IPS-20b (cell line): ENCODE results near the gene SAYSD1.

Experiments
- H3K27ac ChIP-seq: one replicate; pipeline ENCODE4 v1.5.1; 2013; ENCODE audit warnings: low read length
- H3K27me3 ChIP-seq: 2 replicates; pipeline ENCODE4 v1.6.1; 2013; ENCODE audit warnings: mild to moderate bottlenecking, low read length, inconsistent platforms; ENCODE audit not compliant: insufficient read depth
- H3K36me3 ChIP-seq: 2 replicates; pipeline ENCODE4 v1.6.1; 2013; ENCODE audit warnings: low read depth, mild to moderate bottlenecking, inconsistent platforms, low read length, moderate library complexity; ENCODE audit not compliant: insufficient read depth
- H3K4me1 ChIP-seq: 2 replicates; pipeline ENCODE4 v1.6.1; 2013; ENCODE audit warnings: mild to moderate bottlenecking, control low read depth, inconsistent platforms, low read length, moderate library complexity; ENCODE audit not compliant: insufficient read depth
- H3K4me3 ChIP-seq: 2 replicates; pipeline ENCODE4 v1.5.1; 2013; ENCODE audit warnings: mild to moderate bottlenecking, low read length, inconsistent platforms
- H3K9ac ChIP-seq: 2 replicates; pipeline ENCODE4 v1.6.1; 2013; ENCODE audit warnings: low read depth, mild to moderate bottlenecking, inconsistent platforms, low read length, moderate library complexity
- H3K9me3 ChIP-seq: 2 replicates; pipeline ENCODE4 v1.6.1; 2013; ENCODE audit warnings: mild to moderate bottlenecking, low read depth, low read length, inconsistent platforms; ENCODE audit not compliant: insufficient read depth

The SAYSD1 gene

GRCh38 chr6:39086711-39087110 lies 28.3 kb downstream of the SAYSD1 start:
- Histone ChIP-seq H3K9ac (no peak overlapping the region), H3K27ac (no peak overlapping the region), H3K4me1 (peaks cover 23% of the 10 kb centered on the region; the same call in 1 of the 2 replicates), H3K9me3 (no peaks in the 10 kb centered on the region), H3K36me3 (no peaks in the 10 kb centered on the region), H3K4me3 (no peak overlapping the region), H3K27me3 (no peaks in the 10 kb centered on the region)

DNA sequence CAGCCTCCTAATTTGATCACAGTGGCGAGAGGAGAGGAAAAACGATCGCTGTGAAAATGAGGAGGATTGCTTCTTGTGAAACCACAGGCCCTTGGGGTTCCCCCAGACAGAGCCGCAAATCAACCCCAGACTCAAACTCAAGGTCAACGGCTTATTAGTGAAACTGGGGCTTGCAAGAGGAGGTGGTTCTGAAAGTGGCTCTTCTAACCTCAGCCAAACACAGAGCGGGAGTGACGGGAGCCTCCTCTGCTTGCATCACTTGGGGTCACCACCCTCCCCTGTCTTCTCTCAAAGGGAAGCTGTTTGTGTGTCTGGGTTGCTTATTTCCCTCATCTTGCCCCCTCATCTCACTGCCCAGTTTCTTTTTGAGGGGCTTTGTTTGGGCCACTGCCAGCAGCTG lies 28.7 kb downstream of the SAYSD1 start:
- H3K9me3 ChIP-seq = no peaks in the 10 kb centered on the region
- H3K4me3 ChIP-seq = no peak overlapping the region
- no peak overlapping the region for H3K9ac ChIP-seq
- no peaks in the 10 kb centered on the region for H3K36me3 ChIP-seq
- no peaks in the 10 kb centered on the region for H3K27me3 ChIP-seq
- H3K27ac ChIP-seq = no peak overlapping the region
- peaks cover 18% of the 10 kb centered on the region; the same call in 1 of the 2 replicates for H3K4me1 ChIP-seq

DNA sequence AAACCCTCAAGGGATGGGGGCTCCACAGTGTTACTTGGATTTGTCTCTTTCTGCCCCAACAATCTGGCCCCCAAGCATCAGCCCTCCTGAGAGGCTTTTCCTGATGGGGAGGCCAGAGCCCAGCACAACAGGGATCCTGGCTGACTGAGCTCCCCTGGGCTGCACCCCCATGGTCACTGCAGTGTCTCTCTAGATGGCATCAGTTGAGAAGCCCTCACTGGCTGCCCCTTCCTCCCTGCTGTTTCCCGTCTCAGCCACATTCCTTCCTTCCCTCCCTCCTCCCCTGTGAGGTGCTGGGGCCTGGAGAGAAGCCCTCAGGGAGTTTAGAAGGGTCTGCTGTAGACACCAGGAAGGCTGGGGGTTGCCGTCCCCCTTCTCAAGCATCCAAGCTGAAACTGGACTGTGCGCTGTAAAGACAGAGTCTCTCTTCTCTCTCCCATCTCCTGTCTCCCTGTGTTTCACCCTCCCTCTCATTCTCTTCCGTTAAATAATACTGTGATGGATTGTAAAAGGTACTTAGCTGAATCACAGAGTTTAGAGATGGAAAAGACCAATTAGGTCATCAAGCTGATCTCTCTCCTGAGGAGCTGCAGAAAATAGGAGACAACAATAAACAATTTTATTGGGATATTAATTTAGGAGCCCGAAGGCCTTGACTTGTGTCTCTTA lies 29.7 kb downstream of the SAYSD1 start:
- Histone ChIP-seq H3K4me3 (no peak overlapping the region), H3K9ac (no peak overlapping the region), H3K27me3 (no peaks in the 10 kb centered on the region), H3K27ac (no peak overlapping the region), H3K9me3 (no peaks in the 10 kb centered on the region), H3K4me1 (peaks cover 18% of the 10 kb centered on the region; the same call in 1 of the 2 replicates), H3K36me3 (no peaks in the 10 kb centered on the region)

DNA sequence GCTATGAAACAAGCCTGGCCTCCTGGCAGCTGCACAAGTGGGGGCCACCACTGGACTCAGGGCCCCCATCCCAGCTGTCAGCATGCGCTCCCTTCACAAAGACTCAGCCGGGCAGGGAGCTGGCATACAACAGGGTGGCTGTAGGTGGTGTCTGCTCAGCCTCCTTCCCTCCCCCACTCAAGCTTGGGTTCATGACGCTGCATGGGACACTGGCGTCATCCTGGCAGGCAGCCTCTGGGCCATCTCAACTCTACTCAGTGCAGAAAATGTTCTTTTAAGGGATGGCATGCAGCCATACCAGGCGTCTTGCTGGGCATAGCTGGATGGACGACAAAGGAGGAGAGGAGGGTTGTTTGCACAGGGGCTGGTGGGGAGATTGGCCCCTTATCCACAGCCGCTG lies 30.5 kb downstream of the SAYSD1 start:
- Histone ChIP-seq H3K27ac (no peak overlapping the region), H3K9ac (no peak overlapping the region), H3K4me3 (no peak overlapping the region), H3K27me3 (no peaks in the 10 kb centered on the region), H3K4me1 (peaks cover 18% of the 10 kb centered on the region; the same call in 1 of the 2 replicates), H3K36me3 (no peaks in the 10 kb centered on the region), H3K9me3 (no peaks in the 10 kb centered on the region)

- H3K27me3 ChIP-seq = no peaks in the 10 kb centered on the region
These were observed 31.8 kb downstream of the SAYSD1 start for GRCh38 chr6:39083231-39083634.

DNA sequence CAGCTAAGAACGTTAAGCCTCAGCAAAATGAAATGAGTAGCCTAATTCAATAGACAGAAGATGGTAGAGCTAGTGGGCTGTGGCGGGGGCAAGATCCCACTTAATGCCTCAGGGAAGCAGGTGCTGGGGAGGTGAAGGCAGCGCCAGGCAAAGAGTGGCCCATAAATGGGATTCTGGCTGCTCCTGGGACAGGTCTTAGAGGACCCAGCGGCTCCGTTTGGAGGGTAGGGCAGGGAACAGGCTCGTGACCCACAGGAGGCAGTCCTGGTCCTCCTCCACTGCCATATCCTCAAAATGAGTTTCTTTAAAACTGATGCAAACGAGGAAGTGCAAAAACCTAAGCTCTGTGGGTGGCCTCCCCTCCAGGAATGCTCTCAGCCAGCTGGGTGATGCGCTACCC lies 32.7 kb downstream of the SAYSD1 start:
- Histone ChIP-seq H3K4me3 (no peak overlapping the region), H3K9me3 (no peaks in the 10 kb centered on the region), H3K27me3 (no peaks in the 10 kb centered on the region), H3K27ac (no peak overlapping the region), H3K9ac (no peak overlapping the region), H3K36me3 (no peaks in the 10 kb centered on the region), H3K4me1 (peaks cover under 1% of the 10 kb centered on the region; the same call in 1 of the 2 replicates)

More at GRCh38 chr6:39083231-39083634, 31.8 kb downstream of the SAYSD1 start:
- Histone ChIP-seq H3K4me1 (peaks cover 9% of the 10 kb centered on the region; the same call in 1 of the 2 replicates), H3K9ac (no peak overlapping the region), H3K36me3 (no peaks in the 10 kb centered on the region), H3K4me3 (no peak overlapping the region), H3K27ac (no peak overlapping the region), H3K9me3 (no peaks in the 10 kb centered on the region)

- no peaks in the 10 kb centered on the region for H3K9me3 ChIP-seq
These were observed 34.6 kb downstream of the SAYSD1 start for GRCh38 chr6:39080246-39080875.

GRCh38 chr6:39079197-39080125 lies 35.5 kb downstream of the SAYSD1 start:
- no peak overlapping the region for H3K27ac ChIP-seq
- H3K4me1 ChIP-seq = no peaks in the 10 kb centered on the region
- no peaks in the 10 kb centered on the region for H3K36me3 ChIP-seq
- no peaks in the 10 kb centered on the region for H3K27me3 ChIP-seq
- H3K4me3 ChIP-seq = no peak overlapping the region
- H3K9ac ChIP-seq = no peak overlapping the region
- no peaks in the 10 kb centered on the region for H3K9me3 ChIP-seq

More at GRCh38 chr6:39080246-39080875, 34.6 kb downstream of the SAYSD1 start:
- Histone ChIP-seq H3K4me3 (no peak overlapping the region), H3K9ac (no peak overlapping the region), H3K36me3 (no peaks in the 10 kb centered on the region), H3K4me1 (no peaks in the 10 kb centered on the region), H3K27ac (no peak overlapping the region), H3K27me3 (no peaks in the 10 kb centered on the region)

GRCh38 chr6:39078695-39079094 lies 36.3 kb downstream of the SAYSD1 start:
- no peaks in the 10 kb centered on the region for H3K27me3 ChIP-seq

DNA sequence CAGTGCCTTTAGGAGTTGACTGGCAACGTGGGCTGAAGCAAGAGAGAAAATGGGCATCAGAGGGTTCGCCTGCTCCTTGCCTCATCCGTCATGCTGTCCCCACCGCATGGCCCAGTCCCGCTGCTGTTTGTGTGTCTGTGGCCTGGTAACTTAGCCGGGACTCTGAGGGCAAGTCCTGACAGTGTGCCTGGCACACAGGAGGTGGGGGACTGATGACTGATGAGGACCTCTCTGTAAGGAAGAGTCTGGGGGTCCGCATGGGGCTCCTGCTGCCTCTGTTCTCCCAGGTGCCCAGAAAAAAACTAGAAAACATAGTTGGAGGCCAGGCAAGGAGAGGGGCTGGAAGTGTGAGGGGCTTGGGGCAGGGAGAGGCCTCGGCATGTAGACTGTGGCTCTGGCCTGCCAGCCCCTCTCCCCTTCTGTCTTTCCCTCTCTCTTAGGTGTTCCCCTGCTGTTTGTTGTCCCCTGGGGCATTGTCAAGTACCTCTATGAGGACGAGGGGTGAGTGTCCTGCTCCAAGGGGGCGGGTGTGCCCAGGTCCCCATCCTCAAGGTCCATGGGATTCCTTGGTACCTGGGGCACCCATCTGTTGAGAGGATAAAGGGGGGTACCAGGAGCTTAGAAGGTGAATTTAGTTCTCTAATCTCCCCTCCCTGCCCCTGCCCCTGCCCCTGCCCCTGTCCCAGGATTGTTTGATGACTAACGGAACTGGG lies 36.9 kb downstream of the SAYSD1 start:
- no peak overlapping the region for H3K27ac ChIP-seq
- no peaks in the 10 kb centered on the region for H3K4me1 ChIP-seq
- H3K27me3 ChIP-seq = no peaks in the 10 kb centered on the region
- no peaks in the 10 kb centered on the region for H3K36me3 ChIP-seq
- no peaks in the 10 kb centered on the region for H3K9me3 ChIP-seq
- no peak overlapping the region for H3K4me3 ChIP-seq
- no peak overlapping the region for H3K9ac ChIP-seq

More at GRCh38 chr6:39078695-39079094, 36.3 kb downstream of the SAYSD1 start:
- no peaks in the 10 kb centered on the region for H3K4me1 ChIP-seq
- no peak overlapping the region for H3K27ac ChIP-seq
- no peaks in the 10 kb centered on the region for H3K9me3 ChIP-seq
- no peak overlapping the region for H3K4me3 ChIP-seq
- no peaks in the 10 kb centered on the region for H3K36me3 ChIP-seq
- no peak overlapping the region for H3K9ac ChIP-seq
